ENCODE results near the gene INTS12. TPM values are rescaled to one million over a fixed set of nuclear protein-coding genes. Genes with fewer than 3 reads are reported as not detected.
"Not testable (repeated sequence)": the region's sequence is repeated elsewhere in the genome, so short reads cannot be mapped to it uniquely, and the experiment has no call there.

The INTS12 gene
- total and polyA plus RNA-seq, 2 of the 8 experiments (the other 6 are each of a cell fraction or from before 2014, with no cell fraction given), result 12.3 to 14.1 TPM

DNA sequence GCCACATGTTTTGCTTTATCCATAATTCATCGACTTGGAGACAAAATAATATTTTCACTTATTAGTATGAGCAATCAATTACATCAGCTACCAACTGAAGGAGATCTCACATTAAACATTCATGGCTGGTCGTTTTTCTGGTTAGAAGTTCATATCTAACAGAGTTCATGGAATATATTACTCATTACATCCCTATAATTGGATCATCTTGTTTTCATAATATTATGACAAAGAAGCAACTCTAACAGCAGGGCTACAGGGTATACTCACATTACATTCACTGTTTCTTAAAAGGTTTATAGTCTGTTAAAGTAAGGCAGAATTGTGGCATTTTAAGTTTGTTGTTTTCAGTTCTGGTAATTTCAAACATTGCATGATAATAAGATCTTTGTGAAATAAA, 33.1 kb upstream of the INTS12 start:
- H3K79me1 ChIP-seq (ENCODE audit: low read depth, low read length), result peaks cover 4% of the 10 kb centered on the region; the same call in 1 of the 2 replicates
- peaks cover 3% of the 10 kb centered on the region in 2 experiments for H4K20me1 ChIP-seq (replicated peaks in 1 of 2; ENCODE audit: control insufficient read depth in 1 of 2, insufficient read depth in 2 of 2, low read length in 2 of 2)
- H2BK12ac ChIP-seq (ENCODE audit: low read depth, low read length), result no peak overlapping the region
- H3K14ac ChIP-seq (ENCODE audit: insufficient read length), result no peak overlapping the region
- no peak overlapping the region for H3K4ac ChIP-seq (replicated peaks; ENCODE audit: insufficient read length, low read depth, low read length)
- H3K23me2 ChIP-seq (ENCODE audit: low read depth, low read length), result no peaks in the 10 kb centered on the region
- no peak overlapping the region for H3K4me3 ChIP-seq (ENCODE audit: extremely low read depth in 1 of 4, insufficient read depth in 2 of 4, low read depth in 3 of 4, low read length in 4 of 4)
- no peak overlapping the region for H3K9ac ChIP-seq (replicated peaks in 1 of 4; ENCODE audit: extremely low read depth in 1 of 4, low read depth in 3 of 4, low read length in 3 of 4)
- 94% methylated on average over 2 of the region's 2 CpGs; no CpG with 5 or more reads in 1 of the 2 experiments for WGBS, 2 experiments (ENCODE audit: extremely low coverage in 1 of 2, insufficient coverage in 1 of 2, insufficient read length in 1 of 2, insufficient replicate concordance in 2 of 2, low coverage in 1 of 2, low lambda C conversion rate in 2 of 2, missing lambda C conversion rate in 1 of 2)
- POLR2A ChIA-PET (ENCODE audit: partially characterized antibody), result no interaction called here
- no peak overlapping the region for H3K23ac ChIP-seq (ENCODE audit: insufficient read length)
- H3K36me3 ChIP-seq (ENCODE audit: control insufficient read depth in 2 of 4, insufficient read depth in 4 of 4, low read length in 3 of 4), result peaks cover 0 to 6% (median 0%) of the 10 kb centered on the region in 4 experiments; a peak in 4 of 8 replicates
- no peaks in the 10 kb centered on the region for H3K4me1 ChIP-seq (replicated peaks in 1 of 4; ENCODE audit: control insufficient read depth in 3 of 4, insufficient read depth in 4 of 4, low read length in 3 of 4)
- H4K91ac ChIP-seq (replicated peaks; ENCODE audit: insufficient read length, low read length), result no peak overlapping the region
- no peak overlapping the region for H4K5ac ChIP-seq (ENCODE audit: insufficient read length, low read depth, low read length)
- CTCF ChIA-PET (ENCODE audit: partially characterized antibody), result no interaction called here
- H3K79me2 ChIP-seq (ENCODE audit: control insufficient read depth in 1 of 2, insufficient read depth in 2 of 2, low read length in 2 of 2), result no peaks in the 10 kb centered on the region
- FAIRE-seq (no peak), DNase-seq (ENCODE audit: low read depth in 1 of 2, low spot score in 2 of 2) (no peak)
- no peak overlapping the region for H2AK5ac ChIP-seq (ENCODE audit: low read depth, low read length)
- 0 out of 4 replicates have a peak, but pooled peaks cover 3 to 5% of the 10 kb centered on the region in 2 experiments for H3K9me3 ChIP-seq (ENCODE audit: insufficient read depth in 2 of 2, low read depth in 1 of 2, low read length in 1 of 2)
- H3K27me3 ChIP-seq (replicated peaks in 1 of 4; ENCODE audit: control insufficient read depth in 3 of 4, extremely low read depth in 1 of 4, insufficient read depth in 3 of 4, low read length in 3 of 4), result no peaks in the 10 kb centered on the region
- H2AFZ ChIP-seq (ENCODE audit: low read length), result no peak overlapping the region
- no peak overlapping the region for H2BK120ac ChIP-seq (replicated peaks; ENCODE audit: low read depth, low read length)
- H3K18ac ChIP-seq (ENCODE audit: extremely low read depth, low read length), result no peak overlapping the region
- H3K56ac ChIP-seq (replicated peaks; ENCODE audit: insufficient read length, low read depth, low read length), result no peak overlapping the region
- H3K27ac ChIP-seq (ENCODE audit: low read depth, low read length), result no peak overlapping the region
- no peak overlapping the region for H3K4me2 ChIP-seq (ENCODE audit: insufficient read depth in 1 of 2, low read depth in 2 of 2, low read length in 2 of 2)
- H2BK15ac ChIP-seq (ENCODE audit: low read length), result no peak overlapping the region
- no peak for TF ChIP-seq SUZ12 (IDR thresholded peaks at IDR 0.05; ENCODE audit: low read length)
- H2BK20ac ChIP-seq (ENCODE audit: low read length), result no peak overlapping the region
- H2BK5ac ChIP-seq (ENCODE audit: low read depth, low read length), result no peak overlapping the region
- H4K8ac ChIP-seq (ENCODE audit: extremely low read depth, insufficient read depth, low read length), result no peak overlapping the region

DNA sequence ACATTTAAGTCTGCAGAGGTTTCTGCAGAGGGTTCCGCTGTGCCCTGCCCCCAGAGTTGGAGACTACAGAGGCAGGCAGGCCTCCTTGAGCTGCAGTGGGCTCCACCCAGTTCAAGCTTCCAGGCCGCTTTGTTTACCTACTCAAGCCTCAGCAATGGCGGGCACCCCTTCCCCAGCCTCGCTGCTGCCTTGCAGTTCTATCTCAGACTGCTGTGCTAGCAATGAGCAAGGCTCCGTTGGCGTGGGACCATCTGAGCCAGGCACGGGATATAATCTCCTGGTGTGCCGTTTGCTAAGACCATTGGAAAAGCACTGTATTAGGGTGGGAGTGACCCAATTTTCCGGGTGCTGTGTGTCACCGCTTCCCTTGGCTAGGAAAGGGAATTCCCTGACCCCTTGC, 26.7 kb upstream of the INTS12 start:
- H3K27ac ChIP-seq (ENCODE audit: low read depth, low read length); H3K4me3 ChIP-seq (ENCODE audit: extremely low read depth in 1 of 4, insufficient read depth in 2 of 4, low read depth in 3 of 4, low read length in 4 of 4); H3K9ac ChIP-seq (replicated peaks in 1 of 4; ENCODE audit: extremely low read depth in 1 of 4, low read depth in 3 of 4, low read length in 3 of 4); DNase-seq (ENCODE audit: low read depth in 1 of 2, low spot score in 2 of 2); H4K20me1 ChIP-seq (replicated peaks in 1 of 2; ENCODE audit: control insufficient read depth in 1 of 2, insufficient read depth in 2 of 2, low read length in 2 of 2); H4K91ac ChIP-seq (replicated peaks; ENCODE audit: insufficient read length, low read length); H3K79me1 ChIP-seq (ENCODE audit: low read depth, low read length); FAIRE-seq; H4K8ac ChIP-seq (ENCODE audit: extremely low read depth, insufficient read depth, low read length); H2BK15ac ChIP-seq (ENCODE audit: low read length); H3K4me2 ChIP-seq (ENCODE audit: insufficient read depth in 1 of 2, low read depth in 2 of 2, low read length in 2 of 2); H3K79me2 ChIP-seq (ENCODE audit: control insufficient read depth in 1 of 2, insufficient read depth in 2 of 2, low read length in 2 of 2); H3K27me3 ChIP-seq (replicated peaks in 1 of 4; ENCODE audit: control insufficient read depth in 3 of 4, extremely low read depth in 1 of 4, insufficient read depth in 3 of 4, low read length in 3 of 4); H3K4ac ChIP-seq (replicated peaks; ENCODE audit: insufficient read length, low read depth, low read length); H2BK120ac ChIP-seq (replicated peaks; ENCODE audit: low read depth, low read length); CTCF ChIA-PET (ENCODE audit: partially characterized antibody); POLR2A ChIA-PET (ENCODE audit: partially characterized antibody); H2AK5ac ChIP-seq (ENCODE audit: low read depth, low read length); H3K14ac ChIP-seq (ENCODE audit: insufficient read length); H3K23me2 ChIP-seq (ENCODE audit: low read depth, low read length); H2BK12ac ChIP-seq (ENCODE audit: low read depth, low read length); H4K5ac ChIP-seq (ENCODE audit: insufficient read length, low read depth, low read length); H3K4me1 ChIP-seq (replicated peaks in 1 of 4; ENCODE audit: control insufficient read depth in 3 of 4, insufficient read depth in 4 of 4, low read length in 3 of 4); H2BK20ac ChIP-seq (ENCODE audit: low read length); H3K56ac ChIP-seq (replicated peaks; ENCODE audit: insufficient read length, low read depth, low read length); H3K18ac ChIP-seq (ENCODE audit: extremely low read depth, low read length); H2BK5ac ChIP-seq (ENCODE audit: low read depth, low read length); H3K23ac ChIP-seq (ENCODE audit: insufficient read length); H2AFZ ChIP-seq (ENCODE audit: low read length): not testable (repeated sequence)
- Histone ChIP-seq H3K9me3 (ENCODE audit: insufficient read depth in 2 of 2, low read depth in 1 of 2, low read length in 1 of 2) (peaks cover 13 to 20% of the 10 kb centered on the region in 2 experiments; a peak in 2 of 4 replicates), H3K36me3 (ENCODE audit: control insufficient read depth in 2 of 4, insufficient read depth in 4 of 4, low read length in 3 of 4) (peaks cover 0 to 23% (median 10%) of the 10 kb centered on the region in 4 experiments; a peak in 5 of 8 replicates)
- 99% methylated on average over 10 of the region's 10 CpGs; no CpG with 5 or more reads in 1 of the 2 experiments for WGBS, 2 experiments (ENCODE audit: extremely low coverage in 1 of 2, insufficient coverage in 1 of 2, insufficient read length in 1 of 2, insufficient replicate concordance in 2 of 2, low coverage in 1 of 2, low lambda C conversion rate in 2 of 2, missing lambda C conversion rate in 1 of 2)
